Mesenchymal stem cell (in vitro differentiated cells and primary cell): ENCODE data around the gene TP53I13.

Experiments used
- DNase-seq: peaks from one replicate; pipeline ENCODE4 v3.0.0-alpha.2; 2013
- H2AFZ ChIP-seq: one replicate; pipeline ENCODE4 v1.6.1; 2013; ENCODE audit warnings: low read depth, mild to moderate bottlenecking, control low read depth, inconsistent platforms, low read length, moderate library complexity
- H2AK5ac ChIP-seq: 2 replicates; pipeline ENCODE4 v1.6.1; 2013; ENCODE audit warnings: low read length, moderate library complexity, mild to moderate bottlenecking, inconsistent platforms; ENCODE audit not compliant: severe bottlenecking
- H2BK120ac ChIP-seq: one replicate; pipeline ENCODE4 v1.6.1; 2013; ENCODE audit warnings: low read depth, mild to moderate bottlenecking, inconsistent platforms, low read length, moderate library complexity
- H2BK12ac ChIP-seq, 2 experiments: one replicate each; pipeline ENCODE4 v1.6.1; 2013; ENCODE audit warnings: inconsistent platforms in 2 of 2, low read length in 2 of 2, mild to moderate bottlenecking in 2 of 2, moderate library complexity in 2 of 2, control low read depth in 1 of 2
- H2BK15ac ChIP-seq: one replicate; pipeline ENCODE4 v1.6.1; 2013; ENCODE audit warnings: mild to moderate bottlenecking, low read depth, inconsistent platforms; ENCODE audit not compliant: poor library complexity, severe bottlenecking
- H2BK5ac ChIP-seq: 2 replicates; pipeline ENCODE4 v1.6.1; 2013; ENCODE audit warnings: low read depth, mild to moderate bottlenecking, low read length, control low read depth, inconsistent platforms; ENCODE audit not compliant: poor library complexity, severe bottlenecking
- H3K14ac ChIP-seq, 2 experiments: one replicate each; pipeline ENCODE4 v1.6.1; 2013; ENCODE audit warnings: inconsistent platforms in 2 of 2, low read length in 2 of 2, control low read depth in 1 of 2, mild to moderate bottlenecking in 1 of 2, moderate library complexity in 1 of 2
- H3K18ac ChIP-seq, 2 experiments: one replicate each; pipeline ENCODE4 v1.6.1; 2013; ENCODE audit warnings: inconsistent platforms in 2 of 2, low read length in 2 of 2, control low read depth in 1 of 2, low read depth in 1 of 2, mild to moderate bottlenecking in 1 of 2
- H3K23ac ChIP-seq, 2 experiments: one replicate each; pipeline ENCODE4 v1.6.1; 2013; ENCODE audit warnings: inconsistent platforms in 2 of 2, low read length in 2 of 2, mild to moderate bottlenecking in 2 of 2, moderate library complexity in 2 of 2, control low read depth in 1 of 2
- H3K27ac ChIP-seq: 2 replicates; pipeline ENCODE4 v1.5.1; 2013; ENCODE audit warnings: mild to moderate bottlenecking, moderate library complexity, low read length, control low read depth, inconsistent platforms; ENCODE audit not compliant: poor library complexity, severe bottlenecking
- H3K27me3 ChIP-seq, 2 experiments: 2 replicates each; pipeline versions ENCODE4 v1.6.1 to v1.7.0; 2013; ENCODE audit warnings: low read length in 2 of 2, mild to moderate bottlenecking in 2 of 2, moderate library complexity in 2 of 2, control low read depth in 1 of 2, inconsistent platforms in 1 of 2; ENCODE audit not compliant: control insufficient read depth in 1 of 2, insufficient read depth in 1 of 2
- H3K36me3 ChIP-seq, 2 experiments: 2 replicates each; pipeline versions ENCODE4 v1.6.1 to v1.7.0; 2013; ENCODE audit warnings: low read length in 2 of 2, control low read depth in 1 of 2, inconsistent platforms in 1 of 2, low read depth in 1 of 2, mild to moderate bottlenecking in 1 of 2; ENCODE audit not compliant: insufficient read depth in 2 of 2, control insufficient read depth in 1 of 2
- H3K4ac ChIP-seq, 2 experiments: one replicate each; pipeline ENCODE4 v1.6.1; 2013; ENCODE audit warnings: inconsistent platforms in 2 of 2, low read length in 2 of 2, mild to moderate bottlenecking in 2 of 2, moderate library complexity in 2 of 2, control low read depth in 1 of 2, low read depth in 1 of 2
- H3K4me1 ChIP-seq: 2 replicates; pipeline ENCODE4 v1.6.1; 2013; ENCODE audit warnings: low read depth, low read length, control low read depth; ENCODE audit not compliant: control insufficient read depth, insufficient read depth
- H3K4me2 ChIP-seq: 2 replicates; pipeline ENCODE4 v1.6.1; 2013; ENCODE audit warnings: low read length, mild to moderate bottlenecking, inconsistent platforms; ENCODE audit not compliant: poor library complexity, severe bottlenecking
- H3K4me3 ChIP-seq, 2 experiments: 2 replicates each; pipeline versions ENCODE4 v1.5.1 to v1.7.0; 2013; ENCODE audit warnings: low read length in 2 of 2, mild to moderate bottlenecking in 2 of 2, control low read depth in 1 of 2, low read depth in 1 of 2; ENCODE audit not compliant: insufficient read depth in 1 of 2
- H3K79me1 ChIP-seq: replicated peaks from 2 replicates; pipeline ENCODE4 v1.6.1; 2013; ENCODE audit warnings: mild to moderate bottlenecking, control low read depth, low read length, inconsistent platforms; ENCODE audit not compliant: poor library complexity, severe bottlenecking
- H3K9ac ChIP-seq: 2 replicates; pipeline ENCODE4 v1.7.0; 2013; ENCODE audit warnings: mild to moderate bottlenecking, low read length, moderate library complexity
- H3K9me3 ChIP-seq: 2 replicates; pipeline ENCODE4 v1.7.0; 2013; ENCODE audit warnings: mild to moderate bottlenecking, low read length; ENCODE audit not compliant: control insufficient read depth
- H4K8ac ChIP-seq: one replicate; pipeline ENCODE4 v1.6.1; 2013; ENCODE audit warnings: inconsistent platforms, mild to moderate bottlenecking, low read length, moderate library complexity
- H4K91ac ChIP-seq: one replicate; pipeline ENCODE4 v1.6.1; 2013; ENCODE audit warnings: mild to moderate bottlenecking, low read length, inconsistent platforms
- WGBS: methylation state at CpG from one replicate; pipeline ENCODE4 v1.1.7; 2013; ENCODE audit warnings: mixed read lengths; 5-methylcytosine and 5-hydroxymethylcytosine counted together

TP53I13 gene

GRCh38 chr17:29612094-29612403 is 43.5 kb downstream of the TP53I13 start:
- H2BK120ac ChIP-seq: no peak overlapping the region
- no peak overlapping the region for H3K27ac ChIP-seq
- no peak overlapping the region for H3K18ac ChIP-seq
- no peak overlapping the region for H3K23ac ChIP-seq
- peaks cover 39% of the 10 kb centered on the region for H3K4me1 ChIP-seq
- H3K9ac ChIP-seq: no peak overlapping the region
- no peak overlapping the region for H4K8ac ChIP-seq
- H3K36me3 ChIP-seq: peaks cover 0 to 32% of the 10 kb centered on the region in 2 experiments
- no peak overlapping the region for H3K4me2 ChIP-seq
- no peak overlapping the region for H3K4ac ChIP-seq
- no peaks in the 10 kb centered on the region for H3K9me3 ChIP-seq
- H3K79me1 ChIP-seq: peaks cover 4% of the 10 kb centered on the region
- H2AK5ac ChIP-seq: no peak overlapping the region
- H2AFZ ChIP-seq: no peak overlapping the region
- H4K91ac ChIP-seq: no peak overlapping the region
- no peak overlapping the region for H3K4me3 ChIP-seq
- H2BK12ac ChIP-seq: no peak overlapping the region
- peaks cover 6 to 9% of the 10 kb centered on the region in 2 experiments for H3K27me3 ChIP-seq
- H2BK15ac ChIP-seq: no peak overlapping the region
- WGBS: 100% methylated on average over 6 of the region's 12 CpGs
- no peak overlapping the region for H3K14ac ChIP-seq
- DNase-seq: no peak
- H2BK5ac ChIP-seq: no peak overlapping the region

- peaks cover 40% of the 10 kb centered on the region for H3K4me1 ChIP-seq
- H2BK5ac ChIP-seq: no peak overlapping the region
- H3K9me3 ChIP-seq: no peaks in the 10 kb centered on the region
- no peak overlapping the region for H2AK5ac ChIP-seq
- peaks cover 0 to 32% of the 10 kb centered on the region in 2 experiments for H3K36me3 ChIP-seq
- no peak overlapping the region for H2BK120ac ChIP-seq
- no peak overlapping the region for H2AFZ ChIP-seq
- H3K79me1 ChIP-seq: peaks cover 1% of the 10 kb centered on the region
- H3K23ac ChIP-seq: no peak overlapping the region
- peak overlapping the region in 1 of 2 experiments; percentile 12 for H3K18ac ChIP-seq
- no peak for DNase-seq
- H3K27ac ChIP-seq: no peak overlapping the region
- no peak overlapping the region for H3K9ac ChIP-seq
- H2BK15ac ChIP-seq: peak overlapping the region; percentile 73
- no peak overlapping the region for H4K8ac ChIP-seq
- peaks cover 6 to 9% of the 10 kb centered on the region in 2 experiments for H3K27me3 ChIP-seq
- 91% methylated on average over 79 of the region's 85 CpGs for WGBS
- no peak overlapping the region for H2BK12ac ChIP-seq
- no peak overlapping the region for H4K91ac ChIP-seq
- no peak overlapping the region for H3K4me2 ChIP-seq
- H3K14ac ChIP-seq: no peak overlapping the region
- peak overlapping the region in 1 of 2 experiments; percentile 27 for H3K4me3 ChIP-seq
- no peak overlapping the region for H3K4ac ChIP-seq
These were observed 44.1 kb downstream of the TP53I13 start for GRCh38 chr17:29612404-29613280.

GRCh38 chr17:29613352-29613837 is 44.9 kb downstream of the TP53I13 start:
- 3% methylated on average over 49 of the region's 50 CpGs for WGBS
- peak overlapping the region; percentile 27 to 59 for H3K4me3 ChIP-seq

GRCh38 chr17:29613856-29614255 is 45.4 kb downstream of the TP53I13 start:
- DNase-seq: no peak
- Histone ChIP-seq H3K9me3 (no peaks in the 10 kb centered on the region), H4K8ac (peak overlapping the region; percentile 82), H2BK15ac (no peak overlapping the region), H2AK5ac (peak overlapping the region; percentile 49), H3K27ac (no peak overlapping the region), H3K4me3 (peak overlapping the region in 1 of 2 experiments; percentile 59), H3K4ac (peak overlapping the region in 1 of 2 experiments; percentile 57), H3K18ac (no peak overlapping the region), H3K4me1 (peaks cover 48% of the 10 kb centered on the region), H3K36me3 (peaks cover 0 to 24% of the 10 kb centered on the region in 2 experiments), H3K14ac (no peak overlapping the region), H3K9ac (peak overlapping the region; percentile 70), H2BK120ac (no peak overlapping the region), H3K27me3 (peaks cover 7 to 9% of the 10 kb centered on the region in 2 experiments), H3K23ac (no peak overlapping the region), H2BK5ac (no peak overlapping the region), H3K4me2 (peak overlapping the region; percentile 74), H4K91ac (peak overlapping the region; percentile 45), H3K79me1 (peaks cover 1% of the 10 kb centered on the region), H2AFZ (peak overlapping the region; percentile 7), H2BK12ac (peak overlapping the region in 1 of 2 experiments; percentile 30)
- WGBS: 33% methylated on average over 13 of the region's 13 CpGs

More at GRCh38 chr17:29613352-29613837, 44.9 kb downstream of the TP53I13 start:
- H2AFZ ChIP-seq: peak overlapping the region; percentile 7
- peak; percentile 83 for DNase-seq
- H3K79me1 ChIP-seq: peaks cover 1% of the 10 kb centered on the region
- peak overlapping the region; percentile 82 for H4K8ac ChIP-seq
- H2BK12ac ChIP-seq: peak overlapping the region; percentile 30 to 47
- peak overlapping the region; percentile 45 for H4K91ac ChIP-seq
- no peak overlapping the region for H3K14ac ChIP-seq
- H3K23ac ChIP-seq: no peak overlapping the region
- peak overlapping the region; percentile 27 to 44 for H3K18ac ChIP-seq
- no peak overlapping the region for H2AK5ac ChIP-seq
- no peak overlapping the region for H2BK5ac ChIP-seq
- peaks cover 44% of the 10 kb centered on the region for H3K4me1 ChIP-seq
- peak overlapping the region; percentile 74 for H3K4me2 ChIP-seq
- no peaks in the 10 kb centered on the region for H3K9me3 ChIP-seq
- peaks cover 0 to 28% of the 10 kb centered on the region in 2 experiments for H3K36me3 ChIP-seq
- peak overlapping the region; percentile 70 for H3K9ac ChIP-seq
- no peak overlapping the region for H2BK120ac ChIP-seq
- peak overlapping the region; percentile 9 for H2BK15ac ChIP-seq
- peaks cover 6 to 9% of the 10 kb centered on the region in 2 experiments for H3K27me3 ChIP-seq
- no peak overlapping the region for H3K27ac ChIP-seq
- H3K4ac ChIP-seq: no peak overlapping the region
